ENCODE measurements around the gene SLC16A11. TPM values are rescaled to one million over a fixed set of nuclear protein-coding genes. Genes with fewer than 3 reads are reported as not detected.

The SLC16A11 gene
- total and polyA plus RNA-seq, 2 of the 4 experiments (the other 2 are of a cell fraction) = not detected

GRCh38 chr17:6994118-6994598 is 49.7 kb downstream of the SLC16A11 start:
- H3K23ac ChIP-seq (ENCODE audit: low read depth, low read length) = no peak overlapping the region
- no peak overlapping the region for H2BK20ac ChIP-seq (ENCODE audit: low read depth, low read length)
- ChIA-PET CTCF (interaction anchor here (1.6 kb wide), 1 partner anchor 10 kb away, joined by 4 read pairs; no protein-coding TSS in a partner anchor), POLR2A (ENCODE audit: unreplicated experiment) (no interaction called here)
- intact Hi-C loops (cut with micrococcal nuclease) (no loop called here), in situ Hi-C loops (cut with MboI; ENCODE audit: low sequenced_read_pairs) (no loop called here), dilution Hi-C loops (cut with HindIII; ENCODE audit: low sequenced_read_pairs, unreplicated experiment) (no loop called here)
- H3K9me3 ChIP-seq (ENCODE audit: control insufficient read depth, insufficient read depth, low read length) = no peaks in the 10 kb centered on the region
- no peak overlapping the region for H2AFZ ChIP-seq (replicated peaks; ENCODE audit: low read length, poor library complexity)
- no peak overlapping the region; the same call in 1 of the 2 replicates for H4K91ac ChIP-seq (ENCODE audit: insufficient read depth, low read depth, low read length)
- no peak overlapping the region for H2BK5ac ChIP-seq (ENCODE audit: low read depth, low read length, poor library complexity, severe bottlenecking)
- H4K5ac ChIP-seq (ENCODE audit: low read depth, low read length) = no peak overlapping the region
- H4K8ac ChIP-seq (ENCODE audit: low read depth in 2 of 2, low read length in 2 of 2) = no peak overlapping the region
- no peaks in the 10 kb centered on the region for H3K79me1 ChIP-seq (ENCODE audit: low read depth in 1 of 2, low read length in 2 of 2)
- no peak overlapping the region for H3K56ac ChIP-seq (ENCODE audit: extremely low read depth, insufficient read depth, low read length)
- no peak overlapping the region for H3K9ac ChIP-seq (ENCODE audit: low read depth, low read length)
- no peak overlapping the region for H2BK120ac ChIP-seq (ENCODE audit: low read depth, low read length)
- H2AK9ac ChIP-seq (replicated peaks; ENCODE audit: low read depth, low read length, poor library complexity) = no peak overlapping the region
- ATAC-seq (ENCODE audit: low read depth) (no peak), DNase-seq (no peak)
- no peak overlapping the region for H3K18ac ChIP-seq (ENCODE audit: low read depth, low read length)
- H3K4me2 ChIP-seq (ENCODE audit: low read depth, low read length) = no peak overlapping the region
- no peak overlapping the region for H2BK15ac ChIP-seq (ENCODE audit: low read depth, low read length)
- H3K14ac ChIP-seq (replicated peaks; ENCODE audit: low read depth, low read length) = no peak overlapping the region
- BruUV-seq (replicated peaks) = no TSS peak
- no peaks in the 10 kb centered on the region for H3K9me1 ChIP-seq (ENCODE audit: insufficient read depth, low read length)
- H3K4me3 ChIP-seq (ENCODE audit: insufficient read depth, low read depth, low read length) = no peak overlapping the region
- H3K4me1 ChIP-seq (ENCODE audit: control insufficient read depth, insufficient read depth, low read length) = peaks cover 8% of the 10 kb centered on the region; the same call in 1 of the 2 replicates
- H4K20me1 ChIP-seq (ENCODE audit: insufficient read depth, low read length) = no peaks in the 10 kb centered on the region; the same call in 1 of the 2 replicates
- H3K4ac ChIP-seq (ENCODE audit: low read depth, low read length) = no peak overlapping the region
- H2AK5ac ChIP-seq (ENCODE audit: low read depth, low read length) = no peak overlapping the region
- peaks cover 18% of the 10 kb centered on the region for H3K36me3 ChIP-seq (ENCODE audit: control insufficient read depth, insufficient read depth, low read length)
- no peak overlapping the region for H3K27ac ChIP-seq (ENCODE audit: insufficient read depth, low read length)
- 60% methylated on average over 1 of the region's 10 CpGs; no CpG with 5 or more reads in 1 of the 2 experiments for WGBS, 2 experiments (ENCODE audit: extremely low coverage in 2 of 2, insufficient read length in 1 of 2)
- no peaks in the 10 kb centered on the region for H3K27me3 ChIP-seq (ENCODE audit: control insufficient read depth, insufficient read depth, low read length)
- TF ChIP-seq CHD1 (IDR thresholded peaks at IDR 0.05; ENCODE audit: low read depth, low read length) (no peak), MXI1 (IDR thresholded peaks at IDR 0.05; ENCODE audit: borderline replicate concordance, low read depth, low read length) (no peak), MAFK (IDR thresholded peaks at IDR 0.05; ENCODE audit: low read depth, low read length) (no peak), MAZ (IDR thresholded peaks at IDR 0.05; ENCODE audit: borderline replicate concordance, low read depth, low read length) (no peak), BHLHE40 (IDR thresholded peaks at IDR 0.05; ENCODE audit: low read depth, low read length) (no peak), USF2 (IDR thresholded peaks at IDR 0.05; ENCODE audit: low read depth, low read length) (no peak), RFX5 (IDR thresholded peaks at IDR 0.05; ENCODE audit: low read depth, low read length) (no peak), NFE2L2 (IDR thresholded peaks at IDR 0.05; ENCODE audit: low read depth, low read length) (no peak), POLR2A (IDR thresholded peaks at IDR 0.05; ENCODE audit: low read depth, low read length) (no peak), CEBPB (IDR thresholded peaks at IDR 0.05; ENCODE audit: low read depth, low read length) (no peak), FOS (IDR thresholded peaks at IDR 0.05; ENCODE audit: low read depth, low read length) (no peak), SMC3 (IDR thresholded peaks at IDR 0.05; ENCODE audit: low read depth, low read length) (no peak), RCOR1 (IDR thresholded peaks at IDR 0.05; ENCODE audit: insufficient replicate concordance, low read length) (no peak), RAD21 (IDR thresholded peaks at IDR 0.05; ENCODE audit: low read length) (no peak)
- TF ChIP-seq, protein P1, sequence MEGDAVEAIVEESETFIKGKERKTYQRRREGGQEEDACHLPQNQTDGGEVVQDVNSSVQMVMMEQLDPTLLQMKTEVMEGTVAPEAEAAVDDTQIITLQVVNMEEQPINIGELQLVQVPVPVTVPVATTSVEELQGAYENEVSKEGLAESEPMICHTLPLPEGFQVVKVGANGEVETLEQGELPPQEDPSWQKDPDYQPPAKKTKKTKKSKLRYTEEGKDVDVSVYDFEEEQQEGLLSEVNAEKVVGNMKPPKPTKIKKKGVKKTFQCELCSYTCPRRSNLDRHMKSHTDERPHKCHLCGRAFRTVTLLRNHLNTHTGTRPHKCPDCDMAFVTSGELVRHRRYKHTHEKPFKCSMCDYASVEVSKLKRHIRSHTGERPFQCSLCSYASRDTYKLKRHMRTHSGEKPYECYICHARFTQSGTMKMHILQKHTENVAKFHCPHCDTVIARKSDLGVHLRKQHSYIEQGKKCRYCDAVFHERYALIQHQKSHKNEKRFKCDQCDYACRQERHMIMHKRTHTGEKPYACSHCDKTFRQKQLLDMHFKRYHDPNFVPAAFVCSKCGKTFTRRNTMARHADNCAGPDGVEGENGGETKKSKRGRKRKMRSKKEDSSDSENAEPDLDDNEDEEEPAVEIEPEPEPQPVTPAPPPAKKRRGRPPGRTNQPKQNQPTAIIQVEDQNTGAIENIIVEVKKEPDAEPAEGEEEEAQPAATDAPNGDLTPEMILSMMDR (conservative IDR thresholded peaks at IDR 0.05; ENCODE audit: low read depth, low read length) = no peak
- TF ChIP-seq, protein P2, sequence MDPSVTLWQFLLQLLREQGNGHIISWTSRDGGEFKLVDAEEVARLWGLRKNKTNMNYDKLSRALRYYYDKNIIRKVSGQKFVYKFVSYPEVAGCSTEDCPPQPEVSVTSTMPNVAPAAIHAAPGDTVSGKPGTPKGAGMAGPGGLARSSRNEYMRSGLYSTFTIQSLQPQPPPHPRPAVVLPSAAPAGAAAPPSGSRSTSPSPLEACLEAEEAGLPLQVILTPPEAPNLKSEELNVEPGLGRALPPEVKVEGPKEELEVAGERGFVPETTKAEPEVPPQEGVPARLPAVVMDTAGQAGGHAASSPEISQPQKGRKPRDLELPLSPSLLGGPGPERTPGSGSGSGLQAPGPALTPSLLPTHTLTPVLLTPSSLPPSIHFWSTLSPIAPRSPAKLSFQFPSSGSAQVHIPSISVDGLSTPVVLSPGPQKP (IDR thresholded peaks at IDR 0.05; ENCODE audit: borderline replicate concordance, low read depth, low read length) = no peak

All from IMR-90 (cell line).